ENCODE measurements around the gene LIMS3.
"Not testable (repeated sequence)": the region's sequence is repeated elsewhere in the genome, so short reads cannot be mapped to it uniquely, and the experiment has no call there.

The LIMS3 gene, protein sequence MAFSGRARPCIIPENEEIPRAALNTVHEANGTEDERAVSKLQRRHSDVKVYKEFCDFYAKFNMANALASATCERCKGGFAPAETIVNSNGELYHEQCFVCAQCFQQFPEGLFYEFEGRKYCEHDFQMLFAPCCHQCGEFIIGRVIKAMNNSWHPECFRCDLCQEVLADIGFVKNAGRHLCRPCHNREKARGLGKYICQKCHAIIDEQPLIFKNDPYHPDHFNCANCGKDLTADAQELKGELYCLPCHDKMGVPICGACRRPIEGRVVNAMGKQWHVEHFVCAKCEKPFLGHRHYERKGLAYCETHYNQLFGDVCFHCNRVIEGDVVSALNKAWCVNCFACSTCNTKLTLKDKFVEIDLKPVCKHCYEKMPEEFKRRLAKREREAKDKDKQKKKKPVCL

DNA sequence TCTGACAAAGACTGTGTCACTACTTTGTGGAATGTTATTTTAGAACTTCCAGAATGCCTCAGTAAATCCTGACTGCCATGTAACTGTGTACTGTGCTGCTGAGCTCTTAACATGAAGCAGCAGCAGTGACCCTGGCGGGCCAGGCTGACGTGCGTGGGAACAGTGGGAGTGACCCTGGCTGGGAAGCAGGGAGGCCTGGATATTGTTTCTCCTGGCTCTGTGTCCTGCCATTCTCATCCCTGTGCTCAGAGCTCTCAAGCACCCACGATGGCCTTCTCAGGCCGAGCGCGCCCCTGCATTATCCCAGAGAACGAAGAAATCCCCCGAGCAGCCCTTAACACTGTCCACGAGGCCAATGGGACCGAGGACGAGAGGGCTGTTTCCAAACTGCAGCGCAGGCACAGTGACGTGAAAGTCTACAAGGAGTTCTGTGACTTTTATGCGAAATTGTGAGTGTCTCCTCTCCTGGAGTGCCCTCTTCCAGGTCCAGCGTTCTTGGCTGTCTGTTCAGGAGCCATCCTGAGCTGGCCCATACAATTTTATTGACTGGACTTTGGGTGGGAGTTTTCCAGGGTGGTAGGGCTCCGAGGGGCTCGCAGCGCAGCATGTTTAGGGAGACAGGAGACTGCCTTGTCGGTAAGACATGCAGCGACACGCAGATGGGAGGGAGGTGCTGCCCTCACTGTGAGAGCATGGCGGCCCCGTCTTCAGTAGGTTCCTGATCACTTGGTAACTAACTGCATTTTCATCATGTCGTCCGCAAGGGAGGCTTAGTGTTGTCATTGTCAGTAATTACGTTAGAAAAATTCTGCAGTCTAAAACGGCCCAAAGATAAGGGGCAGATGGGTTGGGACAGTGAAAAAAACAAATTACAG lies at the start of gene LIMS3:
Gene LIMS3, plus strand, starts transcription at position 227 of the 875 bp plus-strand sequence. Its CDS starts 41 bp downstream, at position 268.
- H3K4me1 ChIP-seq (ENCODE audit: control insufficient read depth, insufficient read depth, low read length); H3K9me3 ChIP-seq (ENCODE audit: control insufficient read depth, low read length); H3K36me3 ChIP-seq (ENCODE audit: control insufficient read depth, insufficient read depth, low read length); H3K27me3 ChIP-seq (ENCODE audit: control insufficient read depth, insufficient read depth, low read length); H3K9ac ChIP-seq (ENCODE audit: low read length); H3K4me3 ChIP-seq (ENCODE audit: low read length): not testable (repeated sequence)

DNA sequence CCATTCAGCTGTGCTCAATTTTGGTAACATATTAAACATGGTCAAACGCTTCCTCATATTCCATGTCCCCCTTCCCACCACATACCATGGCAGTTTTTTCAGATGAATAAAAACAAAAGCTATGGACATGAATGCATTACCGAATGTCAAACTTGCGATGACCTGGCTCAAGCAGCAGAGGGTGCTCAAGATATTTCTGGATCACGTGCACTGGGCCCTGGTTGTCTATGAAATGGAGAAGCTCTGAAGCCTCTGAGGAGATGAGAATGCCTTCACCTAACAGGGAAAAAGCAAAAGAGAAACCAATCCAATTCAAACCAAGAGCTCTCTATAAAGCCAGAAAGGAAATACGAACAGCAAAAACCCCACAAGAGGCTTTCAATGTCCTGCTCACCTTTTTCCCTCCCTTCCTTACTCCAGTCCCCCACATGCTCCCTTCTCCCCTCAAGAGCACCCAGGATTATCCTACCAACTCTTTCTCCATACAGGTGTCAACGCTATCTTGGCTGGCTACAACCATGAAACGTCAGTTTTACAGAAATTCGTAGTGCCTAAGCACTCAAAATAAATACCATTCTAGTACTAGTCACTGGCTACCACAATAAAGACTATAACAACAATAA lies 27.2 kb upstream of the LIMS3 start:
- H3K4me3 ChIP-seq (ENCODE audit: low read length); H3K27me3 ChIP-seq (ENCODE audit: control insufficient read depth, insufficient read depth, low read length); H3K4me1 ChIP-seq (ENCODE audit: control insufficient read depth, insufficient read depth, low read length); H3K9ac ChIP-seq (ENCODE audit: low read length); H3K36me3 ChIP-seq (ENCODE audit: control insufficient read depth, insufficient read depth, low read length); H3K9me3 ChIP-seq (ENCODE audit: control insufficient read depth, low read length): not testable (repeated sequence)

DNA sequence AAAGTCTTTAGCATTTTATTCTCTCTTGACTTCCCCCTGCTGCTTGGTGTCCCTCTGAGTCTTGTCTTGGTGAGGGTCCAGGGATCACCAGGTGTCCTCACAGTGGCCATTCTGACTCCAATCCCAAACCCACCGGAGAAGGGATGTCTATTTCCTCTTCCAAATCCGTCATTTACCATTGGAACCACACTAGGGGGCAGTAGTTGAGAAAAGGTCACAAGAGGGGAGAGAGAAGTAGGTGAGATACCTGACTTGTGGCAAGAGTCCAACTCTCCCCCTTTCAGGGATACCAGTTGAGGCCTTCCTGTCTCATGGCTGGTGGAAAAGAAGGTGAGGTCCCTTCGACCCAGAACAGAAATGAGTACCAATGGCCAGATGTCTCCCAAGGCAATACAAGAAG lies 21.9 kb upstream of the LIMS3 start:
- not testable (repeated sequence) for H3K4me1 ChIP-seq (ENCODE audit: control insufficient read depth, insufficient read depth, low read length); H3K9ac ChIP-seq (ENCODE audit: low read length); H3K4me3 ChIP-seq (ENCODE audit: low read length); H3K9me3 ChIP-seq (ENCODE audit: control insufficient read depth, low read length); H3K27me3 ChIP-seq (ENCODE audit: control insufficient read depth, insufficient read depth, low read length); H3K36me3 ChIP-seq (ENCODE audit: control insufficient read depth, insufficient read depth, low read length)

DNA sequence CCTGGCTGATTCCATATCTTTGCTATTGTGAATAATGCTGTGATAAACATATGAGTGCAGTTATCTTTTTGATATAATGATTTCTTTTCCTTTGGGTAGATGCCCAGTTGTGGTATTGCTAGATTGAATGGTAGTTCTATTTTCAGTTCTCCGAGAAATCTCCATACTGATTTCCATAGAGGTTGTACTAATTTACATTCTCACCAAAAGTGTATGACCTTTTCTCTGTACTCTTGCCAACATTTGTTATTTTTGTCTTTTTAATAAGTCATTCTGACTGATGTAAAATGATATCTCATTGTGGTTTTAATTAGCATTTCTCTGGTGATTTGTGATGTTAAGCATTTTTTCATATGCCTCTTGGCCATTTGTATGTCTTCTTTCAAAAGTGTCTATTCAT lies 16.4 kb upstream of the LIMS3 start:
- not testable (repeated sequence) for H3K9me3 ChIP-seq (ENCODE audit: control insufficient read depth, low read length); H3K9ac ChIP-seq (ENCODE audit: low read length); H3K36me3 ChIP-seq (ENCODE audit: control insufficient read depth, insufficient read depth, low read length); H3K4me1 ChIP-seq (ENCODE audit: control insufficient read depth, insufficient read depth, low read length); H3K27me3 ChIP-seq (ENCODE audit: control insufficient read depth, insufficient read depth, low read length); H3K4me3 ChIP-seq (ENCODE audit: low read length)

DNA sequence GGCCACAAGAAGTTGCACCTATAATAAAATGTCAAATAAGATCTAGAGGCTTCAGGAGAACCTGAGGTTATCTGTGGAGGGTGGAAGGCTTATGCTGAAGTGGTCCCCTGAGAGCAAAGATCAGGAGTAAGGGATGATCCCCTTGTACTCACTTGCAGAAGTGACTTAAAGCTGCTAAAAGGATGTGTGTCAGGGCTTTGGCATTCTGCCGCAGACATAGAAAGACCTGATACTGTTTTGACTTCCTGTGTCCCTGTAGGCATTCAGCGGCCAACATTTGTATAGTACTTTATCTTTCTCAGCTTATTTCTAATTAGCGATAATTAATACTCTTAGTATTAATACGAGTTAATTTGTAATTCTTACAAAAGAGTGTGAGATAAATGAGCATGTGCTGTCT lies 10.1 kb upstream of the LIMS3 start:
- not testable (repeated sequence) for H3K9ac ChIP-seq (ENCODE audit: low read length); H3K9me3 ChIP-seq (ENCODE audit: control insufficient read depth, low read length); H3K4me3 ChIP-seq (ENCODE audit: low read length); H3K27me3 ChIP-seq (ENCODE audit: control insufficient read depth, insufficient read depth, low read length); H3K36me3 ChIP-seq (ENCODE audit: control insufficient read depth, insufficient read depth, low read length); H3K4me1 ChIP-seq (ENCODE audit: control insufficient read depth, insufficient read depth, low read length)

DNA sequence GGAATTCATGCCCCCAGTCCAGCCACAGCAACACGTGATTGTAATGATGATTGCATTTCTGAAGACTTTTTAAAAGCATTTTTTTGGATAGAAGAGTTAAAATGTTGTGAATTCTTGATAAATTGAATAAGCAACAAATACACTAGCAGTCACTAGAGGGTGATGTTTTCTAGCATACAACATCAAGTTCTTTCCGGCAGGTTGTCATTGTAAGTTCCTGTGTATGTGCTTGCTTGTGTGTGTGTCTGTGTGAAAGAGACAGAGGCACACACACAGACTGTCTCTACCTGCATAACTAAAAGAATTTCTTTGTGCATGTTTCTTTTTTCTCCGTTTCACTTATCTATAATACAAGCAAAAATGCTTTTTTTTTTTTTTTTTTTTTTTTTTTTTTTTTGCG lies 8.6 kb upstream of the LIMS3 start:
- H3K4me3 ChIP-seq (ENCODE audit: low read length); H3K9me3 ChIP-seq (ENCODE audit: control insufficient read depth, low read length); H3K27me3 ChIP-seq (ENCODE audit: control insufficient read depth, insufficient read depth, low read length); H3K36me3 ChIP-seq (ENCODE audit: control insufficient read depth, insufficient read depth, low read length); H3K4me1 ChIP-seq (ENCODE audit: control insufficient read depth, insufficient read depth, low read length); H3K9ac ChIP-seq (ENCODE audit: low read length): not testable (repeated sequence)

DNA sequence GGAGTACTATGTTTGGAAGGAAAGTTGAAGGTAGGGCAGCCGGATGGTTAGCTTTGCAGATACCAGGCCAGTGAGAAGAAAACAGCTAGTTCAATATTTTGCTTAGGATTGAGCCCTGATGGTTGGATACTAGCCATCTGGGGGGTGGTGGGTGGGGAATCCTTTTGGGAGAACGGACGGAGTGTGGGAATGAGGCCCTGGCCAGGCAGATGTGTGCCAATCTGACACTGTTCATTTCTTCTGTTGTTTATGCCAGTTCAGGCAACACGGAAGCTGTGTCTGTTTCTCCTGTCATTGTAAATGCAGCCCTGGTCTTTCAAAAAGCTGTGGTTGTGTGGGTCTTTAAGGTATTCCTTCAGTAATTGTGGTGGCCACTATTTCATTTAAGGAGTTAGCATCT lies 7.5 kb upstream of the LIMS3 start:
- H3K4me1 ChIP-seq (ENCODE audit: control insufficient read depth, insufficient read depth, low read length); H3K4me3 ChIP-seq (ENCODE audit: low read length); H3K27me3 ChIP-seq (ENCODE audit: control insufficient read depth, insufficient read depth, low read length); H3K9me3 ChIP-seq (ENCODE audit: control insufficient read depth, low read length); H3K9ac ChIP-seq (ENCODE audit: low read length); H3K36me3 ChIP-seq (ENCODE audit: control insufficient read depth, insufficient read depth, low read length): not testable (repeated sequence)

DNA sequence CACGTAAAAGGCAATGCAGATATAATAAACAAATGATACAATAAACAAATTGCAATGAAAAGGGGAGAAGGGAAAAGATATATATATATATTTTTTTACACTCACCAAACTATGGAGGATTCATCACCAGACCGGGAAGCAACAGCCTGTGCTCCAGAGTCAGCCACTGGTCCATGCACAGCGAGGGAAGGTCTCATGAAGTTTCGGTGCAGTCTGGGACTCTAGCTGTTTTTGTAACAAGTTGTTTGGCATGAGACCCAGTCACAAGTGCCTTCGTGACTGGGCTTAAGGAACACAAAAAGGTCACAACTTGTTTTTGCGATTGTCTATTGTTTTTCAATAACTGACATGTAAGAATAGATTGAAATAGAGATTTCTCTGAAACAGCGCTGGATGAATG lies 4.8 kb upstream of the LIMS3 start:
- not testable (repeated sequence) for H3K9me3 ChIP-seq (ENCODE audit: control insufficient read depth, low read length); H3K4me3 ChIP-seq (ENCODE audit: low read length); H3K27me3 ChIP-seq (ENCODE audit: control insufficient read depth, insufficient read depth, low read length); H3K9ac ChIP-seq (ENCODE audit: low read length); H3K4me1 ChIP-seq (ENCODE audit: control insufficient read depth, insufficient read depth, low read length); H3K36me3 ChIP-seq (ENCODE audit: control insufficient read depth, insufficient read depth, low read length)

DNA sequence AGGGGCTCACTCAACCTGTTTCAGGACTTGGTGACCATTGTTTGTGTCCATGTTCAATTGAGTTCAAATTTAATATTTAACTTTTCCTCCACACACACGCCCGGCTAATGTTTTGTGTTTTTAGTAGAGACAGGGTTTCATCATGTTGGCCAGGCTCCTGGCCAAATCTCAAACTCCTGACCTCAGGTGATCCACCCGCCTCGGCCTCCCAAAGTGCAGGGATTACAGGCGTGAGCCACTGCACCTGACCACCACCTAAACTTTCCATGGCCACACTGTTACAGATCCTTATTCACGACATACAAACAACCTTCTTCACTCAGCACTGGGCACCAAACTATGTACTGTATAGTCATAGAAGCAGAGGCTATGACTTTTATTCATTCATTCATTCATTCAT lies 4.3 kb upstream of the LIMS3 start:
- not testable (repeated sequence) for H3K36me3 ChIP-seq (ENCODE audit: control insufficient read depth, insufficient read depth, low read length); H3K27me3 ChIP-seq (ENCODE audit: control insufficient read depth, insufficient read depth, low read length); H3K9ac ChIP-seq (ENCODE audit: low read length); H3K9me3 ChIP-seq (ENCODE audit: control insufficient read depth, low read length); H3K4me1 ChIP-seq (ENCODE audit: control insufficient read depth, insufficient read depth, low read length); H3K4me3 ChIP-seq (ENCODE audit: low read length)

DNA sequence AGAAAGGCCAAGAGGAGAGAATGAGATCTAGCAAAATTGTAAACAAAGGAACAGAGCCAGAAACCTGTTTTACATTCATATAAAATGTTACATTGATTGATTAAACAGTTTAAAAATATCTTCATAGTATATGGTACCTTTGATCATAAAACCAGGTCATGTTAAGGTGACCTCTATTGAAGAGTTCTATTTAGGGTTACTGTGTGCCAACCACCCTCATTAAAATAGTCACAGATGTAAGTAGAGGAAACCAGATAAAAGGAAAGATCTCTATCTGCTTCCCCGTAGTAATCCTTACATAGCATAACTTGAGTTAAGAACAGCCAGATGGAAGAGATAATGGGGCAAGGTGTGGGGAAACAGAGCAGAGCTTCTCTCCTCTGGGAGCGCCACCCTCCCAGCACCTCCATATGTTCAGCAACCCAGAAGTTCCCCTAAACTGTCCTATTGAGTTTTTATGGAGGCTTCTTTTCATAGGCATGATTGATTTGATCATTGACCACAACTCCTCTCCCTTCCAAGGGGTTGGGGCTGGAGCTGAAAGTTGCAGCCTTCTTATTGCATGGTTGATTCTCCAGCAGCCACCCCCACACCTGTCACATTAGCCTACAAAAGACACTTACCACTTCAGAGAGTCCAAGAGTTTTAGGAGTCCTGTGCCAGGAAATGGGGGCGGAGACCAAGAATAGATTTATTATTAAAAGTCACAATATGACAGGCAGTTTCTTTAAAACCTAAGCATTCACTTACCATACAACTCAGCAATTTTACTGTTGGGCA lies 3.2 kb upstream of the LIMS3 start:
- H3K9ac ChIP-seq (ENCODE audit: low read length); H3K27me3 ChIP-seq (ENCODE audit: control insufficient read depth, insufficient read depth, low read length); H3K4me1 ChIP-seq (ENCODE audit: control insufficient read depth, insufficient read depth, low read length); H3K4me3 ChIP-seq (ENCODE audit: low read length); H3K36me3 ChIP-seq (ENCODE audit: control insufficient read depth, insufficient read depth, low read length); H3K9me3 ChIP-seq (ENCODE audit: control insufficient read depth, low read length): not testable (repeated sequence)

DNA sequence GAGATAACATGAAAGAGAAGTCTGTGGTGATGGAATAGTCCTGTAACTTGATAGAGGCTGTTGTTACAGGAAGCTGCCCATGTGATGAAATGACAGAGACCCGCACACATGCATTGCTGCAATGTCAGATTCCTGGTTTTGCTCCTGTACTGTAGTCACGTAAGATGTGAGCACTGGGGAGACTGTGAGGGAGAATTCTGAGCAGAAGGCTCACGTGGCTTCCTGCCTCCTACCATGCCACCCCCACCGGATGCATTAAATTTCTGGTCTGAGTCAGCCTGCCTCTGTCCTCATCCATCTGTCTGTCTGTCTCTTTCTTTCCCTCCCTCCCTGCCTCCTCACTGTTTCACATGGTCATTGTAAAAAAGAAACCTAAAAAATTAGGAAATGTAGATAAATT lies 2.3 kb upstream of the LIMS3 start:
- H3K4me3 ChIP-seq (ENCODE audit: low read length); H3K9ac ChIP-seq (ENCODE audit: low read length); H3K9me3 ChIP-seq (ENCODE audit: control insufficient read depth, low read length); H3K27me3 ChIP-seq (ENCODE audit: control insufficient read depth, insufficient read depth, low read length); H3K4me1 ChIP-seq (ENCODE audit: control insufficient read depth, insufficient read depth, low read length); H3K36me3 ChIP-seq (ENCODE audit: control insufficient read depth, insufficient read depth, low read length): not testable (repeated sequence)

All from mucosa of stomach (tissue), 1 donor.